ENCODE data around the gene SLC39A13.

The SLC39A13 gene

GRCh38 chr11:47407746-47408590 is at the start of gene SLC39A13:
Gene SLC39A13 (plus strand): TSS chr11:47408590. CDS start chr11:47410095, 1,505 bp downstream.
- no peaks in the 10 kb centered on the region for H3K36me3 Mint-ChIP-seq (ENCODE audit: low read depth)
- peak; percentile 95 for DNase-seq (ENCODE audit: low spot score)
- H3K27me3 Mint-ChIP-seq (ENCODE audit: low read depth) = no peaks in the 10 kb centered on the region
- no peaks in the 10 kb centered on the region for H3K9me3 Mint-ChIP-seq
- peak within 1 kb of the TSS; percentile 95 for H3K4me3 Mint-ChIP-seq
- peak within 1 kb of the TSS; percentile 96 for H3K27ac Mint-ChIP-seq
- peaks cover 18% of the 10 kb centered on the region for H3K4me1 Mint-ChIP-seq (ENCODE audit: low read depth)

GRCh38 chr11:47358731-47359051 is 49.7 kb upstream of the SLC39A13 start:
- H3K27me3 Mint-ChIP-seq (ENCODE audit: low read depth) = no peaks in the 10 kb centered on the region

GRCh38 chr11:47359162-47359561 is 49.2 kb upstream of the SLC39A13 start:
- H3K4me1 Mint-ChIP-seq (ENCODE audit: low read depth) = peaks cover 9% of the 10 kb centered on the region

More at GRCh38 chr11:47358731-47359051, 49.7 kb upstream of the SLC39A13 start:
- peaks cover 9% of the 10 kb centered on the region for H3K4me1 Mint-ChIP-seq (ENCODE audit: low read depth)
- no peak overlapping the region for H3K4me3 Mint-ChIP-seq
- no peaks in the 10 kb centered on the region for H3K36me3 Mint-ChIP-seq (ENCODE audit: low read depth)
- H3K27ac Mint-ChIP-seq = no peak overlapping the region
- DNase-seq (ENCODE audit: low spot score) = no peak
- H3K9me3 Mint-ChIP-seq = no peaks in the 10 kb centered on the region

GRCh38 chr11:47359586-47359985 is 48.8 kb upstream of the SLC39A13 start:
- Mint-ChIP-seq H3K4me3 (no peak overlapping the region), H3K27me3 (ENCODE audit: low read depth) (no peaks in the 10 kb centered on the region), H3K4me1 (ENCODE audit: low read depth) (peaks cover 9% of the 10 kb centered on the region), H3K27ac (peak overlapping the region; percentile 55), H3K36me3 (ENCODE audit: low read depth) (no peaks in the 10 kb centered on the region), H3K9me3 (no peaks in the 10 kb centered on the region)
- DNase-seq (ENCODE audit: low spot score) = no peak

More at GRCh38 chr11:47359162-47359561, 49.2 kb upstream of the SLC39A13 start:
- Mint-ChIP-seq H3K27me3 (ENCODE audit: low read depth) (no peaks in the 10 kb centered on the region), H3K36me3 (ENCODE audit: low read depth) (no peaks in the 10 kb centered on the region), H3K9me3 (no peaks in the 10 kb centered on the region), H3K27ac (peak overlapping the region; percentile 55), H3K4me3 (no peak overlapping the region)
- DNase-seq (ENCODE audit: low spot score) = no peak

GRCh38 chr11:47360341-47360740 is 48.0 kb upstream of the SLC39A13 start:
- DNase-seq (ENCODE audit: low spot score) = no peak
- no peaks in the 10 kb centered on the region for H3K9me3 Mint-ChIP-seq
- H3K27ac Mint-ChIP-seq = no peak overlapping the region
- H3K27me3 Mint-ChIP-seq (ENCODE audit: low read depth) = no peaks in the 10 kb centered on the region
- H3K4me3 Mint-ChIP-seq = no peak overlapping the region
- H3K36me3 Mint-ChIP-seq (ENCODE audit: low read depth) = no peaks in the 10 kb centered on the region
- H3K4me1 Mint-ChIP-seq (ENCODE audit: low read depth) = peaks cover 9% of the 10 kb centered on the region

GRCh38 chr11:47361419-47361818 is 47.0 kb upstream of the SLC39A13 start:
- Mint-ChIP-seq H3K27me3 (ENCODE audit: low read depth) (no peaks in the 10 kb centered on the region), H3K4me1 (ENCODE audit: low read depth) (peaks cover 9% of the 10 kb centered on the region), H3K27ac (no peak overlapping the region), H3K36me3 (ENCODE audit: low read depth) (no peaks in the 10 kb centered on the region), H3K4me3 (no peak overlapping the region), H3K9me3 (no peaks in the 10 kb centered on the region)
- DNase-seq (ENCODE audit: low spot score) = no peak

GRCh38 chr11:47366020-47366490 is 42.3 kb upstream of the SLC39A13 start:
- peaks cover 8% of the 10 kb centered on the region for H3K4me1 Mint-ChIP-seq (ENCODE audit: low read depth)
- no peak for DNase-seq (ENCODE audit: low spot score)
- no peaks in the 10 kb centered on the region for H3K9me3 Mint-ChIP-seq
- H3K27ac Mint-ChIP-seq = no peak overlapping the region
- no peaks in the 10 kb centered on the region for H3K36me3 Mint-ChIP-seq (ENCODE audit: low read depth)
- no peak overlapping the region for H3K4me3 Mint-ChIP-seq
- no peaks in the 10 kb centered on the region for H3K27me3 Mint-ChIP-seq (ENCODE audit: low read depth)

GRCh38 chr11:47369676-47370075 is 38.7 kb upstream of the SLC39A13 start:
- Mint-ChIP-seq H3K27me3 (ENCODE audit: low read depth) (no peaks in the 10 kb centered on the region), H3K9me3 (no peaks in the 10 kb centered on the region), H3K36me3 (ENCODE audit: low read depth) (no peaks in the 10 kb centered on the region), H3K27ac (no peak overlapping the region), H3K4me1 (ENCODE audit: low read depth) (peaks cover 8% of the 10 kb centered on the region), H3K4me3 (no peak overlapping the region)
- peak; percentile 37 for DNase-seq (ENCODE audit: low spot score)

- H3K27ac Mint-ChIP-seq = no peak overlapping the region
Measured at GRCh38 chr11:47372422-47372821, 36.0 kb upstream of the SLC39A13 start.

GRCh38 chr11:47373876-47374719 is 34.3 kb upstream of the SLC39A13 start:
- DNase-seq (ENCODE audit: low spot score) = peak; percentile 75
- H3K4me3 Mint-ChIP-seq = no peak overlapping the region
- H3K27ac Mint-ChIP-seq = no peak overlapping the region
- H3K36me3 Mint-ChIP-seq (ENCODE audit: low read depth) = no peaks in the 10 kb centered on the region
- no peaks in the 10 kb centered on the region for H3K9me3 Mint-ChIP-seq
- no peaks in the 10 kb centered on the region for H3K27me3 Mint-ChIP-seq (ENCODE audit: low read depth)
- H3K4me1 Mint-ChIP-seq (ENCODE audit: low read depth) = peaks cover 8% of the 10 kb centered on the region

More at GRCh38 chr11:47372422-47372821, 36.0 kb upstream of the SLC39A13 start:
- no peaks in the 10 kb centered on the region for H3K36me3 Mint-ChIP-seq (ENCODE audit: low read depth)
- no peaks in the 10 kb centered on the region for H3K27me3 Mint-ChIP-seq (ENCODE audit: low read depth)
- no peak for DNase-seq (ENCODE audit: low spot score)
- H3K4me1 Mint-ChIP-seq (ENCODE audit: low read depth) = peaks cover 8% of the 10 kb centered on the region
- no peak overlapping the region for H3K4me3 Mint-ChIP-seq
- no peaks in the 10 kb centered on the region for H3K9me3 Mint-ChIP-seq

GRCh38 chr11:47374720-47375019 is 33.7 kb upstream of the SLC39A13 start:
- Mint-ChIP-seq H3K4me3 (no peak overlapping the region), H3K27me3 (ENCODE audit: low read depth) (no peaks in the 10 kb centered on the region), H3K9me3 (no peaks in the 10 kb centered on the region), H3K36me3 (ENCODE audit: low read depth) (no peaks in the 10 kb centered on the region), H3K4me1 (ENCODE audit: low read depth) (peaks cover 2% of the 10 kb centered on the region), H3K27ac (no peak overlapping the region)
- no peak for DNase-seq (ENCODE audit: low spot score)

- Mint-ChIP-seq H3K4me1 (ENCODE audit: low read depth) (no peaks in the 10 kb centered on the region), H3K36me3 (ENCODE audit: low read depth) (no peaks in the 10 kb centered on the region), H3K9me3 (no peaks in the 10 kb centered on the region), H3K27me3 (ENCODE audit: low read depth) (no peaks in the 10 kb centered on the region), H3K27ac (no peak overlapping the region), H3K4me3 (no peak overlapping the region)
- DNase-seq (ENCODE audit: low spot score) = no peak
Measured at GRCh38 chr11:47375020-47375419, 33.4 kb upstream of the SLC39A13 start.

GRCh38 chr11:47375546-47376085 is 32.8 kb upstream of the SLC39A13 start:
- Mint-ChIP-seq H3K36me3 (ENCODE audit: low read depth) (no peaks in the 10 kb centered on the region), H3K4me1 (ENCODE audit: low read depth) (no peaks in the 10 kb centered on the region), H3K4me3 (no peak overlapping the region), H3K27me3 (ENCODE audit: low read depth) (no peaks in the 10 kb centered on the region), H3K9me3 (no peaks in the 10 kb centered on the region), H3K27ac (no peak overlapping the region)
- DNase-seq (ENCODE audit: low spot score) = no peak

- no peaks in the 10 kb centered on the region for H3K27me3 Mint-ChIP-seq (ENCODE audit: low read depth)
- no peak overlapping the region for H3K4me3 Mint-ChIP-seq
- no peaks in the 10 kb centered on the region for H3K36me3 Mint-ChIP-seq (ENCODE audit: low read depth)
- no peaks in the 10 kb centered on the region for H3K9me3 Mint-ChIP-seq
- H3K4me1 Mint-ChIP-seq (ENCODE audit: low read depth) = no peaks in the 10 kb centered on the region
- peak overlapping the region; percentile 9 for H3K27ac Mint-ChIP-seq
- no peak for DNase-seq (ENCODE audit: low spot score)
Measured at GRCh38 chr11:47376107-47376524, 32.3 kb upstream of the SLC39A13 start.
